Calu3 (cell line): ENCODE measurements around the gene LIAS. TPM values are rescaled to one million over a fixed set of nuclear protein-coding genes. Genes with fewer than 3 reads are reported as not detected.

Source experiments
- BruUV-seq: library from RNA; stranded (reverse); fragments of 400-500 nt; replicated peaks from 2 replicates; lab custom pipeline; 2021; lab: Mats Ljungman, UMichigan
- CTCF ChIA-PET: fragments of 300-600 bp; sonication (Branson Sonifier 250); formaldehyde crosslinking; loops from one replicate; lab custom pipeline; 2022; ENCODE audit warnings: antibody characterized with exemption; lab: Charles Lee
- DNase-seq: peaks from one replicate; pipeline ENCODE4 v3.0.0; 2022
- H3K27ac Mint-ChIP-seq: one replicate; pipeline ENCODE4 v1.8.0; 2022; ENCODE audit warnings: mixed read lengths; ENCODE audit not compliant: unreplicated experiment
- H3K27me3 Mint-ChIP-seq: one replicate; pipeline ENCODE4 v1.8.0; 2022; ENCODE audit warnings: mixed read lengths; ENCODE audit not compliant: unreplicated experiment
- H3K36me3 Mint-ChIP-seq: one replicate; pipeline ENCODE4 v1.8.0; 2022; ENCODE audit warnings: mild to moderate bottlenecking, moderate library complexity, mixed read lengths; ENCODE audit not compliant: insufficient read depth, unreplicated experiment
- H3K4me1 Mint-ChIP-seq: one replicate; pipeline ENCODE4 v1.8.0; 2022; ENCODE audit warnings: mild to moderate bottlenecking, low read depth, mixed read lengths; ENCODE audit not compliant: unreplicated experiment
- H3K4me3 Mint-ChIP-seq: one replicate; pipeline ENCODE4 v1.8.0; 2022; ENCODE audit warnings: mild to moderate bottlenecking, low read depth, moderate library complexity, mixed read lengths; ENCODE audit not compliant: unreplicated experiment
- H3K9me3 Mint-ChIP-seq: one replicate; pipeline ENCODE4 v1.8.0; 2022; ENCODE audit warnings: low read depth, mixed read lengths; ENCODE audit not compliant: unreplicated experiment
- intact Hi-C: fragments of 100-400 bp; cut with micrococcal nuclease; formaldehyde crosslinking; loops from one replicate; pipeline ENCODE4 v1.10.0; 2022; ENCODE audit not compliant: unreplicated experiment
- total RNA-seq: library from RNA; stranded (reverse); gene quantifications from 2 replicates; pipeline ENCODE4 v1.2.3, GENCODE V29; 2022
- TF ChIP-seq, protein P1 (sequence below): fragments of 200-600 bp; IDR thresholded peaks from one replicate; pipeline ENCODE4 v1.8.0; 2022; ENCODE audit warnings: antibody characterized with exemption; ENCODE audit not compliant: unreplicated experiment

LIAS gene
- total RNA-seq, 1 experiment from 2014 or later, result 10.0 TPM

- no TSS peak for BruUV-seq
- TF ChIP-seq, protein P1, sequence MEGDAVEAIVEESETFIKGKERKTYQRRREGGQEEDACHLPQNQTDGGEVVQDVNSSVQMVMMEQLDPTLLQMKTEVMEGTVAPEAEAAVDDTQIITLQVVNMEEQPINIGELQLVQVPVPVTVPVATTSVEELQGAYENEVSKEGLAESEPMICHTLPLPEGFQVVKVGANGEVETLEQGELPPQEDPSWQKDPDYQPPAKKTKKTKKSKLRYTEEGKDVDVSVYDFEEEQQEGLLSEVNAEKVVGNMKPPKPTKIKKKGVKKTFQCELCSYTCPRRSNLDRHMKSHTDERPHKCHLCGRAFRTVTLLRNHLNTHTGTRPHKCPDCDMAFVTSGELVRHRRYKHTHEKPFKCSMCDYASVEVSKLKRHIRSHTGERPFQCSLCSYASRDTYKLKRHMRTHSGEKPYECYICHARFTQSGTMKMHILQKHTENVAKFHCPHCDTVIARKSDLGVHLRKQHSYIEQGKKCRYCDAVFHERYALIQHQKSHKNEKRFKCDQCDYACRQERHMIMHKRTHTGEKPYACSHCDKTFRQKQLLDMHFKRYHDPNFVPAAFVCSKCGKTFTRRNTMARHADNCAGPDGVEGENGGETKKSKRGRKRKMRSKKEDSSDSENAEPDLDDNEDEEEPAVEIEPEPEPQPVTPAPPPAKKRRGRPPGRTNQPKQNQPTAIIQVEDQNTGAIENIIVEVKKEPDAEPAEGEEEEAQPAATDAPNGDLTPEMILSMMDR, result no peak
- Mint-ChIP-seq H3K27ac (no peak overlapping the region), H3K4me1 (no peaks in the 10 kb centered on the region), H3K27me3 (no peaks in the 10 kb centered on the region), H3K4me3 (no peak overlapping the region), H3K36me3 (peaks cover 11% of the 10 kb centered on the region), H3K9me3 (no peaks in the 10 kb centered on the region)
- CTCF ChIA-PET, result no interaction called here
- no peak for DNase-seq
- intact Hi-C loops, result no loop called here
Observed at GRCh38 chr4:39516407-39516966, 57.6 kb downstream of the LIAS start.

DNA sequence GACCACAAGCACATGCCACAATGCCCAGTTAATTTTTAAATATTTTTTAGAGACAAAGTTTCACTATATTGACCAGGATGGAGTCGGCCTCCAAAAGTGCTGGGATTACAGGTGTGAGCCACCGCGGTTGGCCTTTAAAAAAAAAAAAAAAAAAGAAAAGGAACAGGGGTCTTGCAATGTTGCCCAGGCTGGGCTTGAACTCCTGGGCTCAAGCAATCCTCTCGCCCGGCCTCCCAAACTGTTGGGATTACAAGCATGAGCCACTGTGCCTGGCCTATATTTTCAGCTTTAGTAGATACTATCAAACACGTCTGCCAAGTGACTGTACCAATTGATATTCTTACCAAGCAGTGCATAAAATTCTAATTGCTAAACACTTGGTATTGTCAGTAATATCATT lies 59.6 kb downstream of the LIAS start:
- peaks cover 11% of the 10 kb centered on the region for H3K36me3 Mint-ChIP-seq
- no peaks in the 10 kb centered on the region for H3K4me1 Mint-ChIP-seq
- CTCF ChIA-PET, result no interaction called here
- BruUV-seq, result no TSS peak
- TF ChIP-seq, protein P1, result no peak
- no peaks in the 10 kb centered on the region for H3K27me3 Mint-ChIP-seq
- H3K4me3 Mint-ChIP-seq, result no peak overlapping the region
- no peak overlapping the region for H3K27ac Mint-ChIP-seq
- DNase-seq, result no peak
- intact Hi-C loops, result no loop called here
- no peaks in the 10 kb centered on the region for H3K9me3 Mint-ChIP-seq

- DNase-seq, result no peak
- Mint-ChIP-seq H3K9me3 (no peaks in the 10 kb centered on the region), H3K27ac (no peak overlapping the region), H3K27me3 (no peaks in the 10 kb centered on the region), H3K4me1 (no peaks in the 10 kb centered on the region), H3K36me3 (peaks cover 23% of the 10 kb centered on the region), H3K4me3 (no peak overlapping the region)
- intact Hi-C loops, result no loop called here
- BruUV-seq, result no TSS peak
- CTCF ChIA-PET, result no interaction called here
- TF ChIP-seq, protein P1, result no peak
Observed at GRCh38 chr4:39521253-39521919, 62.5 kb downstream of the LIAS start.

DNA sequence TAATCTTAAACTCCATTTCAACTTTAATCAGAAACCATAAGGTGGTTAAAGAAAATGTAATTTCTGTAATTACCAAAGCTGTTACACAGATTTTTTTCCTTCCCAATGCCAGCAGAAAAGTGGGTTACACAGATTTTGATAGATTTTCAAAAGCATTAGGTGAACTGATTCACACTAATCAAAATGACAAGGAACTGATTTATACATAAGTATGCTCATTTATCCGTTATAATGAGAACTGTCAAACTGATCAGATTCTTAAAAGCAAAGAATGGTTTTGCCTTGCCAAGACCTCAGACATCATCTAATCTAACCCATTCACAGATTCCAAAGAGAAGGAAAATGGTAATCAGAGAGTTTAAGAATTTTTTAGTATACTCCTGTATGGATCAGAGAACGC lies 63.2 kb downstream of the LIAS start:
- CTCF ChIA-PET, result no interaction called here
- Mint-ChIP-seq H3K27me3 (no peaks in the 10 kb centered on the region), H3K27ac (no peak overlapping the region), H3K9me3 (no peaks in the 10 kb centered on the region), H3K4me1 (no peaks in the 10 kb centered on the region), H3K36me3 (peaks cover 27% of the 10 kb centered on the region), H3K4me3 (no peak overlapping the region)
- no TSS peak for BruUV-seq
- intact Hi-C loops, result no loop called here
- TF ChIP-seq, protein P1, result no peak
- no peak for DNase-seq
